SK-N-SH (cell line): ENCODE measurements around the gene HS1BP3. TPM values are rescaled to one million over a fixed set of nuclear protein-coding genes. Genes with fewer than 3 reads are reported as not detected.
A peak's percentile ranks its signal among the peaks of the same experiment; 100 is the strongest.

ENCODE experiments used
- CTCF ChIA-PET: fragments of 300-600, 350-600 bp; formaldehyde crosslinking; extraction: SDS; loops from one replicate; lab custom pipeline; 2021; lab: Yijun Ruan, JAX
- POLR2A ChIA-PET: fragments of 350-600 bp; sonication (Branson Sonifier 250); formaldehyde crosslinking; extraction: SDS; loops from one replicate; lab custom pipeline; 2020; ENCODE audit warnings: antibody characterized with exemption, inconsistent platforms; lab: Yijun Ruan, JAX
- DNase-seq: peaks from one replicate; pipeline ENCODE4 v3.0.0; 2012
- H2AFZ ChIP-seq: fragments of 200-600 bp; sonication (generic); 2 replicates; pipeline ENCODE4 v1.8.1; 2016; ENCODE audit warnings: antibody characterized with exemption, mild to moderate bottlenecking, low read depth
- H3F3A ChIP-seq: fragments of 200-600 bp; sonication (generic); replicated peaks from 2 replicates; pipeline ENCODE3; 2016; ENCODE audit warnings: antibody characterized with exemption, mild to moderate bottlenecking; ENCODE audit not compliant: insufficient read depth
- H3K27ac ChIP-seq, 2 experiments: fragments of 200-500 bp in 1 of 2; fragments of 200-600 bp in 1 of 2; sonication (Bioruptor generic) in 1 of 2; sonication (generic), shearing (Covaris generic) in 1 of 2; 2 replicates each; pipeline versions ENCODE4 v1.5.1 to v1.6.1; 2014 to 2016; ENCODE audit warnings: low read depth in 2 of 2, inconsistent platforms in 1 of 2, low read length in 1 of 2, mild to moderate bottlenecking in 1 of 2, mixed read lengths in 1 of 2
- H3K27me3 ChIP-seq: fragments of 200-600 bp; sonication (generic), shearing (Covaris generic); 2 replicates; pipeline ENCODE4 v1.6.1; 2016; ENCODE audit warnings: mixed run types; ENCODE audit not compliant: insufficient read depth
- H3K36me3 ChIP-seq, 2 experiments: fragments of 200-500 bp in 1 of 2; fragments of 200-600 bp in 1 of 2; sonication (Bioruptor generic) in 1 of 2; sonication (generic) in 1 of 2; replicated peaks in 1 of 2; 2 replicates each; pipeline versions ENCODE3 to v1.5.1; 2014 to 2016; ENCODE audit warnings: low read length in 1 of 2, mild to moderate bottlenecking in 1 of 2; ENCODE audit not compliant: insufficient read depth in 2 of 2, control insufficient read depth in 1 of 2
- H3K4me1 ChIP-seq, 2 experiments: fragments of 200-500 bp in 1 of 2; fragments of 200-600 bp in 1 of 2; sonication (Bioruptor generic) in 1 of 2; sonication (generic), shearing (Covaris generic) in 1 of 2; 2 replicates each; pipeline versions ENCODE4 v1.5.1 to v1.6.1; 2014 to 2016; ENCODE audit warnings: low read depth in 1 of 2, low read length in 1 of 2, mixed run types in 1 of 2; ENCODE audit not compliant: insufficient read depth in 2 of 2, control insufficient read depth in 1 of 2
- H3K4me2 ChIP-seq: fragments of 200-600 bp; sonication (generic), shearing (Covaris generic); 2 replicates; pipeline ENCODE4 v1.6.1; 2017; ENCODE audit warnings: mixed run types
- H3K4me3 ChIP-seq, 2 experiments: fragments of 200-500 bp in 1 of 2; fragments of 200-600 bp in 1 of 2; sonication (Bioruptor generic) in 1 of 2; sonication (generic), shearing (Covaris generic) in 1 of 2; 2 replicates each; pipeline versions ENCODE4 v1.5.1 to v1.8.1; 2014 to 2016; ENCODE audit warnings: low read depth in 2 of 2, inconsistent platforms in 1 of 2, low read length in 1 of 2, mild to moderate bottlenecking in 1 of 2, mixed read lengths in 1 of 2, moderate library complexity in 1 of 2
- H3K79me2 ChIP-seq: fragments of 200-600 bp; sonication (generic); 2 replicates; pipeline ENCODE4 v1.8.1; 2017; ENCODE audit warnings: mild to moderate bottlenecking; ENCODE audit not compliant: insufficient read depth
- H3K9ac ChIP-seq: fragments of 200-600 bp; sonication (generic); 2 replicates; pipeline ENCODE4 v1.6.1; 2017; ENCODE audit warnings: mixed run types
- H3K9me2 ChIP-seq: fragments of 200-600 bp; sonication (generic); 2 replicates; pipeline ENCODE4 v1.6.1; 2017; ENCODE audit warnings: mixed run types
- H3K9me3 ChIP-seq: fragments of 200-600 bp; sonication (generic); 2 replicates; pipeline ENCODE4 v1.6.1; 2017; ENCODE audit warnings: mixed run types, mild to moderate bottlenecking, moderate library complexity
- H4K20me1 ChIP-seq: fragments of 200-600 bp; sonication (generic); 2 replicates; pipeline ENCODE4 v1.6.1; 2017; ENCODE audit warnings: mild to moderate bottlenecking, mixed run types; ENCODE audit not compliant: insufficient read depth
- FOSL2 ChIP-seq: IDR thresholded peaks from 2 replicates; pipeline ENCODE4 v1.4.0; 2012; ENCODE audit warnings: low read depth, mild to moderate bottlenecking, moderate library complexity, borderline replicate concordance
- FOXJ3 ChIP-seq: sonication (generic); formaldehyde crosslinking; IDR thresholded peaks from 2 replicates; pipeline ENCODE4 v1.5.1; 2020; ENCODE audit warnings: mild to moderate bottlenecking, missing genetic modification reagents
- FOXM1 ChIP-seq: IDR thresholded peaks from 2 replicates; pipeline ENCODE4 v1.4.0; 2012; ENCODE audit warnings: low read depth, mild to moderate bottlenecking
- GATA2 ChIP-seq: sonication (generic); formaldehyde crosslinking; IDR thresholded peaks from 2 replicates; pipeline ENCODE4 v1.5.0; 2020; ENCODE audit warnings: mild to moderate bottlenecking, missing genetic modification reagents
- JUND ChIP-seq: IDR thresholded peaks from 2 replicates; pipeline ENCODE4 v1.4.0; 2012
- RAD21 ChIP-seq: IDR thresholded peaks from 2 replicates; pipeline ENCODE4 v1.6.1; 2012; ENCODE audit warnings: mild to moderate bottlenecking, low read length
- RFX5 ChIP-seq: IDR thresholded peaks from 2 replicates; pipeline ENCODE4 v1.6.1; 2012; ENCODE audit warnings: mild to moderate bottlenecking, improper control_type of control experiment, low read length
- SIN3A ChIP-seq: IDR thresholded peaks from 2 replicates; pipeline ENCODE4 v1.6.1; 2012; ENCODE audit warnings: low read depth, mild to moderate bottlenecking, low read length, moderate library complexity, borderline replicate concordance
- SMC3 ChIP-seq: IDR thresholded peaks from 2 replicates; pipeline ENCODE4 v1.6.1; 2012; ENCODE audit warnings: low read depth, low read length, improper control_type of control experiment
- TAF1 ChIP-seq: IDR thresholded peaks from 2 replicates; pipeline ENCODE4 v1.6.1; 2012; ENCODE audit warnings: low read depth, mild to moderate bottlenecking, low read length, moderate library complexity, borderline replicate concordance
- TCF12 ChIP-seq: IDR thresholded peaks from 2 replicates; pipeline ENCODE4 v1.4.0; 2012
- TEAD4 ChIP-seq: IDR thresholded peaks from 2 replicates; pipeline ENCODE4 v1.4.0; 2012; ENCODE audit warnings: mild to moderate bottlenecking, borderline replicate concordance; ENCODE audit not compliant: insufficient read depth
- YY1 ChIP-seq: IDR thresholded peaks from 2 replicates; pipeline ENCODE4 v1.4.0; 2012; ENCODE audit warnings: low read depth, mild to moderate bottlenecking
- WGBS: methylation state at CpG from one replicate; pipeline ENCODE4 v1.1.6; 2017; ENCODE audit warnings: low lambda C conversion rate; 5-methylcytosine and 5-hydroxymethylcytosine counted together
- polyA plus RNA-seq, 3 experiments: library from polyadenylated mRNA; depleted of rRNA; stranded (reverse); fragments of >200 nt; gene quantifications; 2 replicates each; pipeline ENCODE4 v1.2.3, GENCODE V29; 2012
- TF ChIP-seq, protein P1 (sequence below): fragments of 150-350 bp; IDR thresholded peaks from 2 replicates; pipeline ENCODE4 v1.6.1; 2017; ENCODE audit warnings: antibody characterized with exemption, low read length, low read depth, borderline replicate concordance
- TF ChIP-seq, protein P2 (sequence below): fragments of 150-350 bp; IDR thresholded peaks from 2 replicates; pipeline ENCODE4 v1.6.1; 2016; ENCODE audit warnings: mild to moderate bottlenecking, low read depth, low read length

HS1BP3 gene
- polyA plus RNA-seq, 1 of the 3 experiments (the other 2 are of a cell fraction) = 20.1 TPM

DNA sequence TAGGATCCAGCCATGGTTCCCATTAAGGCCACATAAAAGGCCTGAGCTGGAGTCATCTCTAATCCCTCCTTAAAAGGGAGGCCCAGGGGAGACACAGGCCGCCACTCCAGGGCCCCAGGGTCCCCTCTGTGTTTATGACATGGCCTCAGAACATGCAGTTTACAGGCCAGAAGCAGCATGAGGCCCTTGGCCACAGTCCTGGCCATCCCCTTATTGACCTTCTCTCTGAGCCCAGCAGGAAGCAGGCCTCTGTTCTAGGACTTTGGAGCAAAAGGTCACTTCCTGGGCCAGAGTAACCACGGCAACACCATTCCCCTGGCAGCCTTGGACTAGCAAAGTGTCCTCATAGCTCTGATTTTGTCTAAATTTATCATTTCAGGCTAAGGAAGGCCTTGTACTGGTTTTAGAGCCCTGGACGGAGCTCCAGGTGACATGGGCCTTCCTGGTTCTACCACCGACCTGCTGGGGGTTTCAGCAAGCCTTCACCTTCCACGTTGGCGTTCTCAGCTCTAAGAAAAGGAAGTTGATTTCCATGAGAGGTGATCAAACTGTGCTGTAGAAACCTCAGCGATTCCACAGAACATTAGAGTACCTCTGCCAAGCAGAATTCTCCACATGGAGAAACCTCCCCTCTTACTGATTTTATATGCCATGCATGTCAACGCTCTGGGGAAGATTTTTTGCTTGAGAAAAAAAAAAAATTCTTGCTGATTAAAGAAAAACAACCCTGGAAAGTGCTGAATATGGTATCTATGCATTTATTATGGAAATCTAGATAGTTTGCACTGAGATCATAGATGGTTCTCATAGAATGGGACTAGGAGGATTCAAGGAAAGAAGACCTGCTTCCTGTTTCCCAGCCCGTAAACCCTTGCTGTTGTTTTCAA lies 53.7 kb downstream of the HS1BP3 start:
- Histone ChIP-seq H3K4me3 (no peak overlapping the region), H3K27ac (no peak overlapping the region), H3K4me2 (0 out of 2 replicates have a peak overlapping the region, but pooled peaks have one; percentile 19), H3K9ac (no peak overlapping the region), H3K9me2 (no peaks in the 10 kb centered on the region), H3F3A (no peaks in the 10 kb centered on the region), H3K79me2 (no peaks in the 10 kb centered on the region), H3K9me3 (no peaks in the 10 kb centered on the region), H3K27me3 (no peaks in the 10 kb centered on the region), H2AFZ (no peak overlapping the region), H4K20me1 (no peaks in the 10 kb centered on the region), H3K4me1 (peaks cover 18 to 21% of the 10 kb centered on the region in 2 experiments; a peak in 3 of 4 replicates), H3K36me3 (no peaks in the 10 kb centered on the region)
- TF ChIP-seq YY1 = no peak
- TF ChIP-seq RFX5 = no peak
- TF ChIP-seq FOXJ3 (CRISPR knock-in tag) = no peak
- TF ChIP-seq, protein P1, sequence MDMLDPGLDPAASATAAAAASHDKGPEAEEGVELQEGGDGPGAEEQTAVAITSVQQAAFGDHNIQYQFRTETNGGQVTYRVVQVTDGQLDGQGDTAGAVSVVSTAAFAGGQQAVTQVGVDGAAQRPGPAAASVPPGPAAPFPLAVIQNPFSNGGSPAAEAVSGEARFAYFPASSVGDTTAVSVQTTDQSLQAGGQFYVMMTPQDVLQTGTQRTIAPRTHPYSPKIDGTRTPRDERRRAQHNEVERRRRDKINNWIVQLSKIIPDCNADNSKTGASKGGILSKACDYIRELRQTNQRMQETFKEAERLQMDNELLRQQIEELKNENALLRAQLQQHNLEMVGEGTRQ = no peak
- TF ChIP-seq FOXM1 = no peak
- TF ChIP-seq FOSL2 = no peak
- TF ChIP-seq TCF12 = no peak
- TF ChIP-seq TAF1 = no peak
- TF ChIP-seq SIN3A = no peak
- TF ChIP-seq RAD21 = no peak
- TF ChIP-seq, protein P2, sequence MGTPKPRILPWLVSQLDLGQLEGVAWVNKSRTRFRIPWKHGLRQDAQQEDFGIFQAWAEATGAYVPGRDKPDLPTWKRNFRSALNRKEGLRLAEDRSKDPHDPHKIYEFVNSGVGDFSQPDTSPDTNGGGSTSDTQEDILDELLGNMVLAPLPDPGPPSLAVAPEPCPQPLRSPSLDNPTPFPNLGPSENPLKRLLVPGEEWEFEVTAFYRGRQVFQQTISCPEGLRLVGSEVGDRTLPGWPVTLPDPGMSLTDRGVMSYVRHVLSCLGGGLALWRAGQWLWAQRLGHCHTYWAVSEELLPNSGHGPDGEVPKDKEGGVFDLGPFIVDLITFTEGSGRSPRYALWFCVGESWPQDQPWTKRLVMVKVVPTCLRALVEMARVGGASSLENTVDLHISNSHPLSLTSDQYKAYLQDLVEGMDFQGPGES = no peak
- TF ChIP-seq GATA2 (CRISPR knock-in tag) = no peak
- TF ChIP-seq SMC3 = no peak
- TF ChIP-seq TEAD4 = no peak
- no peak for TF ChIP-seq JUND
- WGBS = 86% methylated on average over 9 of the region's 9 CpGs
- ChIA-PET CTCF (interaction anchor here (0.5 to 13.0 kb wide), 9 partner anchors 14 to 218 kb away, joined by 3 to 107 read pairs (median 5); partner anchors contain the start of genes HS1BP3 and RHOB), POLR2A (interaction anchor here (5.4 kb wide), 1 partner anchor 150 kb away, joined by 47 read pairs; the partner anchor contains the start of gene RHOB)
- DNase-seq = no peak
